HG02763 (cell line): ENCODE measurements around the gene ACTR6.
"Not testable (repeated sequence)": the region's sequence is repeated elsewhere in the genome, so short reads cannot be mapped to it uniquely, and the experiment has no call there.

ENCODE experiments used
- ATAC-seq: cut with Tn5 transposase; IDR thresholded peaks from one replicate; pipeline ENCODE4 v1.9.1; 2021; ENCODE audit warnings: mild to moderate bottlenecking, moderate library complexity; ENCODE audit not compliant: unreplicated experiment

The ACTR6 gene

DNA sequence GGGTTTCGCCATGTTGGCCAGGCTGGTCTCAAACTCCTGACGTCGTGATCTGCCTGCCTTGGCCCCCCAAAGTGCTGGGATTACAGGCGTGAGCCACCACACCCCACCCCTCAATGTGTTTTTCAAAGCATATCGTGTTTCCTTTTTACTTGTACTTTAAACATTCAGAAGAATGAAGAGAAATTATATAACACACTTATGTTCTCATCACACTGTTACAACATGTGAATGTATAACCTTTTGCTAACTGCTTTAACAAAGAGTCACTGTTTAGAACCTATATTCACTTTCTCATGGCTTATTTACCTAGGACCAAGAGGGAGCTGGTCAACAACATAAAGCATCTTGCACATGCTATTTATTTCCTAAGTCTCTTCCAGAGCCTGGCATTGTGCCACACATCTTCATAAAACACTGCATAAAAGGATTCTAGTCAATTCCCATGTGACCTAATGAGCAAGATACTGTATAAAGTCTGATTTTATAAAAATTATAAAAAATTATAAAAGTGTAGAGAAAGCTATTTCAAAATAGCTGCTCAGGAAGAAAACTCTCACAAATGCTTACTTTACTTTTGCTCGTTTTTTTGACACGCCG is 16.0 kb upstream of the ACTR6 start:
- no peak for ATAC-seq

- ATAC-seq, result peak; percentile 80
Observed at GRCh38 chr12:100185361-100185894, 15.2 kb upstream of the ACTR6 start.

- ATAC-seq, result no peak
Observed at GRCh38 chr12:100186071-100186470, 14.5 kb upstream of the ACTR6 start.

- no peak for ATAC-seq
Observed at GRCh38 chr12:100187068-100187467, 13.5 kb upstream of the ACTR6 start.

- ATAC-seq, result no peak
Observed at GRCh38 chr12:100187857-100188519, 12.6 kb upstream of the ACTR6 start.

DNA sequence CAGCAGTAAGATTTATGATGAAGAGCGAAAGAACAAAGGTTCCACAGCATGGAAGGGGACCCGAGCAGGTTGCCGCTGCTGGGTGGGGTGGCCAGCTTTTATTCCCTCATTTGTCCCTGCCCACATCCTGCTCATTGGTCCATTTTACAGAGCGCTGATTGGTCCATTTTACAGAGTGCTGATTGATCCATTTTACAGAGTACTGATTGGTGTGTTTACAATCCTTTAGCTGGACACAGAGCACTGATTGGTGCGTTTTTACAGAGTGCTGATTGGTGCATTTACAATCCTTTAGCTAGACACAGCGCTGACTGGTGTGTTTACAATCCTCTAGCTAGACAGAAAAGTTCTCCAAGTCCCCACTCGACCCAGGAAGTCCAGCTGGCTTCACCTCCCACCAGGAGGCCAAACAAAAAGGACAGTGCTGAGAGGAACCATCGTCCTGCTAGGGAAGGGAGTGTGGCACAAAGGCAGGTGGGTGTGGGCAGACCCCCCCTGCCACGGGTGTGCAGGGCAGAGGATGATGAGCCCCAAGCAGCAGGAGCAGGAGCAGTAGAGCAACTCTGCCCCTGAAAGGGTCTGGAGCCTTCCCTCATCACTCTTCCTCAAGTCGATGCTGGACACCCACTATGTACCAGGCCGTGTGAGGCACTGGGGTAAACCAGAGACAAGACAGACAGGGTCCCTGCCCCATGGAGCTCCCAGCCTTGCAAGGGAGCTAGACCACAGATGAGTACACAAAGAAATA is 11.6 kb upstream of the ACTR6 start:
- not testable (repeated sequence) for ATAC-seq

DNA sequence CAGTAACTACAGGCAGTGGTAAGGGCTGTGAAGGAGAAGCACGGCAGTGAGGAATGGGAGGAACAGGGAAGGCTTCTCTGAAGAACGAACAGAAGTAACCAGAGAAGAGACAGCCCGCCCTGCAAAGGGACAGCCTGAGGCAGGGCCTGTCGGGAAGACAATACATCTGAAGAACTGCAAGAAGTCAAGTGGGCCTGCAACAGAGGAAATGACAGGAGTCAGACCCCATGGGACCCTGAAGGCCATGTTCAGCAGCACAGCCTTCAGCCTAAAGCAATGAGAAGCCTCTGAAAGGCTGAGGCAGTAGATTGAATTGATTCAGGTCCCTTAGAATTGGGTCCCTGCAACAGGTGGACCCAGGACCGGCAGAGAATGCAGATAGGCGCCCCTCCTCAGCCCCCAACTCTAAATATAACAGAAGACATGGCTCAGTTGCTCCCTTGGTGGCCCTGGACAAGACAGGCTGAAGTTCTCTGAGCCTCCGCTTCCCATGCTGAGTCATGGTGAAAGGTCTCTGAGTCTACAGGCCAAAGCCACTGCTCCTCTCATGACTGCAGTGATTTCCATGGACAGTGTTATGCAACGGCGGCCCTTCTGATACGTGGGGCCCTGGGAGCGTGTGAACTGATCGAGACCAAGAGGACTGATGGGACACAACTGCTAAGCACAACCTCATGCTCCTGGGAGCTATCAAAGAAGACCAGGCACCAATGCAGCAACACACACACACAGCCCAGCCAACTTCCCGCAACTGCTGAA is 10.8 kb upstream of the ACTR6 start:
- no peak for ATAC-seq

- ATAC-seq, result no peak
Observed at GRCh38 chr12:100193085-100193484, 7.5 kb upstream of the ACTR6 start.

DNA sequence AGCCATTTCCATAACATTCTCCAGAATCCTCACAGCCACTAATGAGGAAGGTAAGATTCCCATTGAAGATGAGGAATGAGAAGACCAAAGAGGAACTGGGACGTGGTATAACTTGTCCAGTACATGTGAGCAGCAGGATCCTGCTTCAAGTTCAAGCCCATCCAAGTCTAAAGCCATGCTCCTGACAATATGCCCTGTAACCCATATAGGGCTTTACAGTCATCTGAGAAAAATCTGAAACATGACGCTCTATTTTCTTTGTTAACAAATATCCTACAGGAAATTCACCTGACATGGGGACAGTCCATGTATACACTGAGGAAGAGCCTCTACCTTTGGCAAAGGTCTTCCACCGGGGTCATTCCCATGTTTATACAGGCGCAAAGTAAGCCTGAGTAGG is 3.1 kb upstream of the ACTR6 start:
- no peak for ATAC-seq

DNA sequence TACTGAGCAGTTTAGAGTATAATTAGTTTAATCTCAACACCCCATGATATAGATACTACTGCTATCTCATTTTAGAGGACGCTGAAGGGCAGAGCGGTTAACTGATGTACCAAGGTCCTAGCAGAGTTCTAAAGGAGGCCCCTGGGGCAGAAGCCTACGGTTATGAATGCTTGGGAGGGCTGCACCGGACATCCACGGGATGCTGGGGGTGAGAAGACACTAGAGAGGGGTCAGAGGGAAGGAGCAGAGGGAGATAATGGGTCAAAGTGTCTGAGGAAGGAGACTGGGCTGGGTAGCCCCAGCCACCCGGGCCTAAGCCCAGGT is 1.6 kb upstream of the ACTR6 start:
- no peak for ATAC-seq

DNA sequence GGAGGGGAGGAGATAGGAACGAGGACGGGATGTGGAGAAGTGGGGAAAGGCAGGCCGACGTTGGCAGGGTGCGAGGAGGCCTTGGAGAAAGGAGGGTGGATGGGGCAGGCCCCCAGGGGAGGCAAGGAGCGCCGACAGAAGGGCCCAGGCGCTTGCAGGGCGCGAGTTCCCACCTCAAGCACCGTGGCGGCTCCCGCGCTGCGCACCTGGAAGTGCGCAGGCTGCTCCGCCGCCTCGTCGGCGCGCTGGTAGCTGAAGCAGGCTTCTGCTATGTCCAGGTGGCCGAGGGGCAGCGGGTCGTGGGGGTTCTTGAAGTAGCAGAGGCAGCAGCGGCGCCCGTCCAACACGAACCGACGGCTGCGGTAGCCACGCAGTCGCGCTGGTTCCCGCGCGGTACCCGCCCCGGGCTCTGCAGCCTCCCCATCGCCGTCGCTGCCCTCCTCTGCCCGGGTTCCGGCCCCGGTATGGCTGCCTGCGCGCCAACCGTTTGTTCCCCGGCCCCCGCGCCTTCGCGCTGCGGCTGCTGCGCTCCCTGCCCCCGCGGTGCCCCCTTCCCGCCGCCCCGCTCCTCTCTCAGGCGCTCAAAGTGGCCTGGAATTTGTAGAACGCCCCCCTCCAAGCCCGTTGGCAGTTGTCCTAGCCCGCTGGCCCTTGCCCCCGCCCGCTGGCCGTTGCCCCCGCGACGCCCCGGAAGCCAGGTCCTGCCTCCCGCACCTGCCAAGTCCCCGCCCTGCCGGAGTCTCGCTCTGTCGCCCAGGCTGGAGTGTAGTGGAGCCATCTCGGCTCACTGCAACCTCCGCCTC is 1.1 kb upstream of the ACTR6 start:
- peak; percentile 77 for ATAC-seq

GRCh38 chr12:100201604-100202423 is 1.2 kb downstream of the ACTR6 start:
- no peak for ATAC-seq

DNA sequence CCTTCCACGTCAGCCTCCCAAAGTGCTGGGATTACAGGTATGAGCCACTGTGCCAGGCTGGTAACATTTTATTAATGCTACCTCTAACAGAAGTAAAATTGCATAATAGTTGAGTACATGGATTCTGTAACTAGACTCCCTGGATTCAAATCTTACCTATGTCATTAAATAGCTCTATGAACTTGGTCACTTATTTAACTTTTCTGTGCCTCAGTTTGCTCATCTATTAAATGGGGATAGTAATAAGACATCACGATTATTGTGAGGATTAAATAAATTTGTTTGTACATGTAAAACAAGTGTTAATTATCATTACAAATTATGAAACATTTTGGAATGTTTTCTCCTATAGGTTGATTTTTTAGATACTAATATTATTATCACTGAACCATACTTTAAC is 6.7 kb downstream of the ACTR6 start:
- no peak for ATAC-seq

- ATAC-seq, result no peak
Observed at GRCh38 chr12:100208834-100209233, 8.2 kb downstream of the ACTR6 start.

- ATAC-seq, result no peak
Observed at GRCh38 chr12:100211698-100212097, 11.1 kb downstream of the ACTR6 start.

DNA sequence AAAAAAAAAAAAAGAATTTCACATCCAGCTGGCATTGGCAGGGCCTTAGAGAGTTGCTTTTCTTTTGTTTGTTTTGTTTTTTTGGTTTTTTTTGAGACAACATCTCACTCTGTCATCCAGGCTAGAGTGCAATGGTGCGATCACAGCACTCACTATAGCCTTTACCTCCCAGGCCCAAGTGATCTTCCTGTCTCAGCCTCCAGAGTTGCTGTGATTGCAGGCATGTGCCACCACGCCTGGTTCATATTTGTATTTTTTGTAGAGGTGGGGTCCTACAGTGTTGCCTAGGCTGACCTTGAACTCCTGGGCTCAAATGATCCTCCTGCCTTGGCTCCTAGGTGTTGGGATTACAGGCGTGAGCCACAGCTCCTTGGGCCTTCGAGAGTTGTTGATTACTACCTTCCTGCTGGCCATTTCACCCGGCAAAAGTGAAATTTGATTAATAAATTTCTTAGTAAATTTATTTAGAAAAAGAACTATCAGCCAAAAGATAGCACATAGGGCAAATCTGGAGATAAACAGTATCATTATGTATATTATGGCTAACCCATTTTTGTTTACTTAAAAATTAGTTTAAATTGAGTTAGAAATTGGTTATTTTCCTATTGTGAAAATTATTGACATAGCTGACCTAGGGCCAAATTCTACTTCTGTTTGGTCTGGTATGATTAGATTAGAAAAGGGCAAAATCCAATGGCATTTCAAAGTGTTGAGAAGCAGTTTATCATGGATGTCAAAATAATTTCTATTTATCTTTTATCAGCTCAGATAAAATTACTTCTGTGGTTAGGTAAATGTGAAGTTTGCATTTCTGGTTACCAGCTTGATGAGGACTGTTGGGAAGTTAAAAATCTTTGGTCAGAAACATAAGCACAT is 12.6 kb downstream of the ACTR6 start:
- no peak for ATAC-seq

- no peak for ATAC-seq
Observed at GRCh38 chr12:100214518-100214917, 13.9 kb downstream of the ACTR6 start.

DNA sequence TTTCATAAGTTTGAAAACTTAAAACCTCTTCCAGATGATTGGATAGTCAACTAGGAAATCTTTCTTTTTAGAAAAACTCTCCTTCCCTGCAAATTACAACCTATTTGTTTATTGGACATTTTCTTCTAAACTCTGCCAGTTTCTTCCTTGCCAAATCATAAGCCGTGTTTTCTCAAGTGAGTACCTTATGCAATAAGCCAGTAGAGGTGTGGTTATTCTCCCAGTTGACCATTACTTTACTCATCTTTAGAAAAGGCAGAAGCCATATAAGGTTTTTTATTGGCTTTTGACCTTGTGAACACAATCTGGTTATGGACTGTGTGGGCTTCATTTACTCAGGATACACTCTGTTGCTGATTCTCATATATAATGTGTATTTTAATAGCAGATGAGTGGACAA is 14.6 kb downstream of the ACTR6 start:
- ATAC-seq, result no peak

DNA sequence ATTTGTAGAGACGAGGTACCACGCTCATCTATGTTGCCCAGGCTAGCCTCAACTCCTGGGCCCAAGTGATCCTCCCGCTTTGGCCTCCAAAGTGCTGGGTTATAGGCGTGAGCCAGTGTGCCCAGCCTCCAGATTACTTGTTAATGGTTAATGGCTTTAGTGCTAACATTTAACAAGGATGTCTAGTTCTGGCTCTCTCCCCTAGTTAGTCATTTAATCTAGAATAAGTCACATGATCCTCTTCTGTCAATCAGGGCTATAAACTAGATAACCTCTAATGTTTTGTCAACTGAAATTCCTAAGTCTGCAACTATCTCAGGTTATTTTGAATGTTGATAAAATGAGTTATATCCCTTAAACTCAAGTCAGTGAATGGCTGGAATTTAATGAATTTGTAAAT is 15.7 kb downstream of the ACTR6 start:
- ATAC-seq, result no peak
